ENCODE data around the gene MSLN. TPM values are rescaled to one million over a fixed set of nuclear protein-coding genes. Genes with fewer than 3 reads are reported as not detected.

Gene MSLN
- polyA plus RNA-seq, 1 donor (not counting 4 experiments of a cell fraction or from before 2014, with no cell fraction given) = 8.5 TPM

GRCh38 chr16:804193-805048 is 43.9 kb downstream of the MSLN start:
- no peak for DNase-seq (ENCODE audit: low read depth, low spot score)
- Histone ChIP-seq H3K4me1 (ENCODE audit: control insufficient read depth, extremely low read depth, insufficient read depth, low read length) (no peaks in the 10 kb centered on the region), H3K27ac (ENCODE audit: control insufficient read depth, insufficient read depth, low read length) (no peak overlapping the region), H2AFZ (ENCODE audit: control insufficient read depth, low read length) (no peak overlapping the region), H3K9ac (ENCODE audit: control insufficient read depth, extremely low read depth, insufficient read depth, low read length) (no peak overlapping the region), H3K4me3 (ENCODE audit: control insufficient read depth in 2 of 3, extremely low read depth in 1 of 3, insufficient read depth in 2 of 3, low read depth in 1 of 3, low read length in 3 of 3) (no peak overlapping the region), H3K9me3 (ENCODE audit: control insufficient read depth, low read depth, low read length) (no peaks in the 10 kb centered on the region), H3K79me2 (ENCODE audit: control insufficient read depth, insufficient read depth, low read length) (no peaks in the 10 kb centered on the region), H3K27me3 (ENCODE audit: control insufficient read depth, extremely low read depth, insufficient read depth, low read length) (peaks cover 39% of the 10 kb centered on the region), H3K36me3 (ENCODE audit: control insufficient read depth in 2 of 2, extremely low read depth in 1 of 2, insufficient read depth in 2 of 2, low read length in 2 of 2) (no peaks in the 10 kb centered on the region), H3K4me2 (ENCODE audit: control insufficient read depth, extremely low read depth, insufficient read depth, low read depth, low read length) (no peak overlapping the region), H3K9me1 (ENCODE audit: control insufficient read depth, extremely low read depth, insufficient read depth, low read length) (no peaks in the 10 kb centered on the region), H4K20me1 (ENCODE audit: control insufficient read depth, extremely low read depth, insufficient read depth, low read length) (no peaks in the 10 kb centered on the region)
- dilution Hi-C loops (cut with MboI; ENCODE audit: extremely low pct_ligation_motif_present, low sequenced_read_pairs) = no loop called here
- FAIRE-seq = no peak
- no peak for TF ChIP-seq CTCF (optimal IDR thresholded peaks at IDR 0.05 in 1 of 3, IDR thresholded peaks at IDR 0.05 in 1 of 3, conservative IDR thresholded peaks at IDR 0.05 in 1 of 3; ENCODE audit: extremely low read depth in 1 of 3, insufficient read depth in 2 of 3, low read length in 3 of 3)
- no peak for TF ChIP-seq EZH2 (IDR thresholded peaks at IDR 0.05; ENCODE audit: low read length)

GRCh38 chr16:805474-805873 is 44.9 kb downstream of the MSLN start:
- no peaks in the 10 kb centered on the region for H3K9me1 ChIP-seq (ENCODE audit: control insufficient read depth, extremely low read depth, insufficient read depth, low read length)
- no peak for DNase-seq (ENCODE audit: low read depth, low spot score)
- H3K4me2 ChIP-seq (ENCODE audit: control insufficient read depth, extremely low read depth, insufficient read depth, low read depth, low read length) = no peak overlapping the region
- no peaks in the 10 kb centered on the region for H3K36me3 ChIP-seq (ENCODE audit: control insufficient read depth in 2 of 2, extremely low read depth in 1 of 2, insufficient read depth in 2 of 2, low read length in 2 of 2)
- H3K4me3 ChIP-seq (ENCODE audit: control insufficient read depth in 2 of 3, extremely low read depth in 1 of 3, insufficient read depth in 2 of 3, low read depth in 1 of 3, low read length in 3 of 3) = no peak overlapping the region
- dilution Hi-C loops (cut with MboI; ENCODE audit: extremely low pct_ligation_motif_present, low sequenced_read_pairs) = no loop called here
- H2AFZ ChIP-seq (ENCODE audit: control insufficient read depth, low read length) = no peak overlapping the region
- H4K20me1 ChIP-seq (ENCODE audit: control insufficient read depth, extremely low read depth, insufficient read depth, low read length) = no peaks in the 10 kb centered on the region
- no peak overlapping the region for H3K9ac ChIP-seq (ENCODE audit: control insufficient read depth, extremely low read depth, insufficient read depth, low read length)
- no peak for FAIRE-seq
- H3K79me2 ChIP-seq (ENCODE audit: control insufficient read depth, insufficient read depth, low read length) = no peaks in the 10 kb centered on the region
- TF ChIP-seq CTCF (optimal IDR thresholded peaks at IDR 0.05 in 1 of 3, IDR thresholded peaks at IDR 0.05 in 1 of 3, conservative IDR thresholded peaks at IDR 0.05 in 1 of 3; ENCODE audit: extremely low read depth in 1 of 3, insufficient read depth in 2 of 3, low read length in 3 of 3) = no peak
- no peak for TF ChIP-seq EZH2 (IDR thresholded peaks at IDR 0.05; ENCODE audit: low read length)
- no peaks in the 10 kb centered on the region for H3K4me1 ChIP-seq (ENCODE audit: control insufficient read depth, extremely low read depth, insufficient read depth, low read length)
- no peak overlapping the region for H3K27ac ChIP-seq (ENCODE audit: control insufficient read depth, insufficient read depth, low read length)
- H3K9me3 ChIP-seq (ENCODE audit: control insufficient read depth, low read depth, low read length) = no peaks in the 10 kb centered on the region
- peaks cover 29% of the 10 kb centered on the region for H3K27me3 ChIP-seq (ENCODE audit: control insufficient read depth, extremely low read depth, insufficient read depth, low read length)
